Measurements from ENCODE around the gene TOR4A.

GRCh38 chr9:137311986-137312851 lies 34.7 kb downstream of the TOR4A start:
- no peak for TF ChIP-seq CTCF (IDR thresholded peaks at IDR 0.05; ENCODE audit: borderline replicate concordance, extremely low read depth, low read length, poor library complexity, severe bottlenecking)
- no peak for TF ChIP-seq EZH2 (IDR thresholded peaks at IDR 0.05; ENCODE audit: borderline replicate concordance, low read depth, low read length, severe bottlenecking)
